GOT3 (cell line): ENCODE data around the gene PTCH1.

Experiments used
- DNase-seq: peaks from one replicate; lab custom pipeline; 2025; ENCODE audit warnings: mixed read lengths; lab: John Stamatoyannopoulos, UW

Gene PTCH1

DNA sequence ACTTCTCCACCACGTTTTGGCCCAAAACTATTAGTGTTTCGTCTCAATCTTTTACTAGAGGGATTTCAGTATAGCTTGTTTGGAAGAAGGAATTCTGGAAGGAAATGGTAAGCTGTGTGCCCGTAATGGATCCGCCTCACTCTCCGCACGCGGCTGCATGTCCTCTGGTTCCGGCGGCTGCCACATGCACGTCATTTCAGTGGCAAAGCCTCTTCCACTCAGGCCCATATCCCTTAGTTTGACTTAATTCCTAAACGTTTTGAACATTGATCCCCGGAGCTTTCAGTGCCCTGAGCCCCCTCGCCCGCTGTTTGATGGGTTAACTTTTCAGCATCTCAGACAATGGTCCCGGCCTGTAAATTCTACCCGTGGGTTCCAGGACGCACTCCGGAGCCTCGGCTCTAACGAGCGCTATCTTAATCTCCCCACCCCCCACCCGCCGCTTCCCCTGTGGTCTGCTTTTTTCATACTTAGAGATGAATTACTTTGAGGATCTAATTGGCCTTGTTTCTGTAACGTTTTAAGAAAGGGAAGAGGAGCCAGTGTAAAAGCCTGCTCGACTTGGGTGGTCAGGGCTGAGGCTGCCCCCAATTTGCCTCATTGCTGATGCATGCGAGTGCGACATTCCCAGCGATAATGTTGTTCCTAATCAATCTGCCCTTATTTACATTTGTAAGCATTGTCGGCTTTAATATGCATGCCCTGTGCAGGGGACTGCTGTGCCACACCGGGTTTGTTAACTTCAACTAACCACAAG is 4.6 kb downstream of the PTCH1 start:
- no peak for DNase-seq

DNA sequence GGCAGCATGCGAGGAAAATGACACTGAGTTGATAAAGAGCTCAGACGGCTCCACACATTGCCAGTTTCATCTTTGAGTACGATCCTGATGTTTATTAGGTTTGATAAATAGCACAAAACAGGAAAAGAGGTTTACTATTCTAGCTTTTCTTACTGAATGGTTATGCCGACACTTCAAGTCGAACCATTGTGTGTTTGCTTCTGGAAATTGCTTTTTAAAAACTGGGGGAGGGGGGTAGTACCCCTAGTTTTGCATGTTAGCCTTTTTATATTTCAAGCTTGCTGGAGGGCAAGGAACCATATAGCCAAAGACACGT is 5.2 kb downstream of the PTCH1 start:
- no peak for DNase-seq

DNA sequence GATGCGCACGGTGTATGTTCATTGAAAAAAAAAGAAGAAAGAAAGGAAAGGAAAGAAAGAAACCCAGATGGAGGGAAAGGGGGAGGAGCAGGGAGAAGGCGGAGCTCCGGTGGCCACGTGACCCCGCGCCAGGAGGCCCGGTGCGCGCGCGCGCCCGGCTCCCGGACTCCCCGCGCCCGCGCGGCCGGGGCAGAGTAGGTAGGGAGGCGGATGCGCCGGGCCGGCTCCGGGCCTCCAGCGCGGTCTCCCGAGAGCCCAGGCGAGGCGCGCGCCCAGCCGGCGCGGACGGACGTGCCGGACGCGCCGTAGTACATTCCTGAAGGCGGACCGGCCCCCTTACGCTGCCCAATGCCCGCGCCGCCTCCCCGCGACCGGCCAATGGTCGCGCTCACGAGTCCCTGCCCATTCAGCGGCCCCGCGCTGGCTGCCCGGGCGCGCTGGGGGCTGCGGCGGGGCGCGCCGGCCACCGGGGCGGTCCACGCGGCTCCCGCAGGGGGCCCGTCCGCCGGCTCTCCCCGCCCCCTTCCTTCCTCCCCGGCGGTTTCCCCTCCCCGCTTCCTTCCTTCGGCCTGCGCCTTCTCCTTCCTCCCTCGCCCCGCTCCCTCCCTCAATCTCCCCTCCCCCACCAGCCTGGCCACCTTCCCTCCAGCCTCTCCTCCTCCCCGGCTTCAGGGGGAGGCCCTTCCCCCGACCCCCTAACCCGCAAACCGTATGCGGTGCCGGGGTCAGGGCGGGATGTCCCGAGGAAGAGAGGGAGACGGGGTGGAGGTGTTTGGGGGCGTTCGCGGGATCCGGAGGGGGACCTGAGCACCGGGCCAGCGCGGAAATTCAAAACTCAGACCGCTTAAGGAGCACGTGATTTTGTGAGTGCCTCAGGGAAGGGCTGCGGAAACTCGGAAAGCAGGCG is 5.8 kb downstream of the PTCH1 start:
- DNase-seq, result peak; percentile 58

DNA sequence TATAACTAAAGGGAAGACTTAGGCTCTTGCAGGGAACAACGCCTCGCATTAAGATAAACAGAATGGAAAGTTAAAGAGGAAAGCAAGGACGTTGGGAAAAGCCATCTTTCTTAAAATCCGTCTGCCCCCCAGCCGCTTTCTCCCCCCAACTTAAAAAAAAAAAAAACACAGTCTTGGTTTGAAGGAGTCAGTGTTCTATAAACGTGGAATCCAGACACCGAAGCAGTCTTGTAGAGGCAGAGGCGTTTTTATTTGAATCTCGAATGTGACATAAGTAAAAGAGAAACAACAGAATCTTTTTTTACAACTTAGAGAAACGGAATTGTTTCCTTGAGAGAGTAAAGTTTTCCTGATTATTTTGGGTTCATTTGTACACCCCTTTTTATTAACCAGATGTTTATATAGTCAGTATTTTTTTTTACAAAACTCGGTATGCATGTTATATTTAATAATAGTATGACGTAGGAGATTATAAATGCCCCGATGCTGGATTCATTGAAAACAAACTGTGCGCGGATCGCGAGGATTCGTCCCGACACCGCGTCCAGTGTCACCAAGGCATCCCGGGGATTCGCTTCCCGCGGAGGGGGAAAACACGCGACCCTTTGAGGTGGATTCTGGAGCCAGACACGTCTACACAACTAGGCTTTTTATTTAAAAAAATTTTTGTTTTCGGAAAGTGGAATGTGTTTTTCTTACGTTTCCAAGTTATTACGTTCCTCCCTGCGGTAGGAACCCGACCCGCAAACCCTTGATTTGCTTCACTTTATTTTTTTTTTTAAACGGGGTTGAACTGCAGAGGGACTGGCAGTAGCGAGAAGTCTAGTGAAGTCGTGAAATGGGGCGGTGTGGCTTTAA is 6.7 kb downstream of the PTCH1 start:
- no peak for DNase-seq

DNA sequence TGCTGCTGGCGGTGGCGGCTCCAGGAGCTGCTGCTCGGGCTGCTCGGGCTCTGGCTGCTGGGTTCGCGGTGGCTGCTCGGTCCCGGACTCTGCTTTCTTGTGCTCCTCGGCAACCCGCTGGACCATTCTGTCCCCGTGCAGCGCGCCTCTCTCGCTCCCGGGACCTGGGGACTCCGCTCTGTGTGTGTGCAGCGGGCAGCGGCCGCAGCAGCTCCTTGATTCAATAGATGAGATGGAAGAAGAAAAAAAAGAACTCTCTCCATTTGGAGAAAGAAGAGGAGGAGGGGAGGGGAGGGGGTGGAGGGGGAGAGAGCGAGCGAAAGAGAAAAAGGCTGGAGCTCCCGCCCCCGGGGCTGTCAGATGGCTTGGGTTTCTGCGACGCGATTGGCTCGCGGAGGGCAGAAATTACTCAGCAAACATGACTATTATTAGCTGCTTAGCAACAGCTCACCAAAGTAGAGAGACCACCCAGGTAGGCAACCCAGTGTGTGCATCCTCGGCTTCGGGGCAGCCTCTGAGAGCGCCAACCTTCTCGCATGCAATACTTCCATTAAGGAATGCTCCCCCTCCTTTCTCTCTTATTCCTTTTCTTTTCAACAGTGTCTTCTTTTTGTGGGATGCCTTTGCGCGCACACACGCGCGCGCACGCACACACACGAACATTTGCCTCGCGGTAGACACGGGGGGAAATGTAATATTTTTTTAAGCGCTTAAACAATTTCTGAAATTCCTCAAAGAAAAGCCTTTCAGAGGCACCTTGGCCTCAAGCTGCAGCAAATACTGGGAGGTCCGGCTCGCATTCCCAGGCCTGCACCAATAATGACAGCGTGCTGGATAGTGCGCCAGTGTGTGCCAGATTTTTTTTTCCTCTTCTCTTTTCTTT is 7.6 kb downstream of the PTCH1 start:
- peak; percentile 31 for DNase-seq

DNA sequence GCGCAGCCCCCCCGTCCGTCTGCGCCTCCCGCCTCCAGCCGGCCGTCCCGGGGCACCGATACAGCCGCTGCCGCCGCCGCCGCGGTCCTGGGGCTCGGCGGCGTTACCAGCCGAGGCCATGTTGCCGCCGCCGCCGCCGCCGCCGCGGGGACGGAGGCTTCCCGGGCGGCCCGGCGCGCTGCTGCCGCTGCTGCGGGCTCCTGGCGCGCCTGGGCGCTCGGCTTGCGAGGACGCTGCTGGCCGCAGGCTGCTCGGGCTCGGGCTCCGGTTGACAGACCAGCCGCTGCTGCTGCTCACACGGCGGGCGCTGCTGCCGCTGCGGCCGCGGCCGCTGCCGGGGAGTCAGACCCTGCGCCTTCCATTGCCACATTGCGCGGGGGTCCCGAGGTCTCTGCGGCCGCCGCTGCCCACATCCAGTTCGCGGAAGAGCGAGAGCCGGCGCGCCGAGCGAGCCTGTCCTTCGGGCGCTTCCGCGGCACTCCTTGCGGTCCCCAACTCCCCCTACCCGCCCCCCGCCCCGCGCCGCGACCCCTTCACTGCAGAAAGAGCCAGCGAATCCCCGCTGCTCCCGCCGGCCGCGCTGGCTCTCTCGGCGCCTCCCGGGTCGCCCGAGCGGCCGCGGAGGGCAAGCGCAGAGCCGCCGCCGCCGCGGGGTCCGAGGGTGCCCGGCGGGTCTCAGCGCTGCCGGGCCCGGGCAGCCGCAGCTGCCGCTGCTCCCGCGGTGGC is 8.4 kb downstream of the PTCH1 start:
- DNase-seq, result no peak

DNA sequence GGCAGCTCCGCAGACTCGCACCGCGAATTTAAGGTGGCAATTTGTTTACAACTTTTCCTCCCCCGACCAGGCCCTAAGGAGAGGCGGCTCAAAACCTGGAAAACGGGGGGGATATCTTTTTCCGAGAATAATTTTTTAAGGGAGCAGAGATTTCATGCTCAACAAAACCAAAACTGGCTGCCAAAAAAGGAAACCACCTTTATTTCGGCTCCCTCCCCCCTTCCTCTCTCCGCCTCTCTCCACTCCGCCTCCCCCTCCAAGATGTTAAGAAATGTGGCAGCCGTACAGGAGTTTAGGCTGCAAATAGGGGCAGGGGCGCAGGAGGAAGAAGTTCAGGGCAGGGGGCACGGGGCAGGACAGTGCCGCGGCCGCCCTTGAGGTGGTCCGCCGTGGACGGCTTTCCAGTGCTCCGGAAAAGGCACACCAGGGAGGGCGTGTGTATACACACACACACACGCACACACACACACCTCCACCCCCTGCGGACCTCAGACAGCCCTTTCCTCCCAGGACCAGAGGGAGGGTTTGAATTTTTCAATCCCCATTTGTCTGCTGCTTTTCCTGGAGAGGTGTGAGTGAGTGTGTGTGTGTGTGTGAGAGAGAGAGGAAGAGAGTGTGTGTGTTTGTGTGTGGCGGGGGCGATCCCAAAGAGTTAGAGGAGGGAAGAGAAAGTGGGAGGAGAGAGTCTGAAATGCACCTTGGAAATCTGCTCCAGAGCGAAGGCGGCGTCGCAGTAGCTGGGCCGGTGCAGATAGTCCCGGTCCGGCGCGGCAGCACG is 9.1 kb downstream of the PTCH1 start:
- DNase-seq, result no peak

DNA sequence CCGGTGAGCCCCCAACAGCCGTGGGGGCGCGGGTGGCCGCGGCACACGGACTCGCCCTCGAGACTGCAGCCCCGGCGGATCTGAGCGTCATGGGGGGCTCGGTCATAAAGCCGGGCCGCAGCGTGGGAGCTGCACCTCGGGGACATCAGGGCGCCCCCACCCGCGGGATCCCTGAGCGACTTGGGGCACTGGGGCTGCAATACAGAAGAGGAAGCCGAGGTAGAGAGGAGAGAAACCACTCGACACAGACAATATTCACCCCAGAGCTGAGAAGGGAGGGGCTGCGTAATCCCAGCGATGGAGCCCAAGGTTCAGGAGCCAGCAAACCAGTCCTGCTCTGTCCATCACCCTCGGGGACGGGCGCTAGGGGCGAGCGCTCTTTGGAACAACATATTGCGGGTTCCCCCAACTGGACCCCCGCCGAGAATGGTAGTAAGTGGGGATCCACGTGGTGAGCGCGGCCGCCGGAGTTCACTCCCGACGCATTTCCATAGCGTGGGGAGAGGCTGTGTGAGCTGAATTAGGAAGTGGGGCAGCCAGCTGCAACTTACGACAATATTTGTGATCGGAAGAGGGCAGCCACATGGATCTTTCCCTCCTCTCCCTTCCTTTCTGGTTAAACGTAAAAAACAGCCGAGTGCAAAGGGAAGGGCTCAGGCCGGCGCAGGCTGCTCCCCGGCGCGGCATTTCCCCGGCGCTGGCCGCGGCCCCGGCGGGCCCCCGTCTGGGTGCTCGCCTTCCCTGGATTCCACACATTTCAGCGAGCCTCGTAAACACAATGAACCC is 9.9 kb downstream of the PTCH1 start:
- no peak for DNase-seq

DNA sequence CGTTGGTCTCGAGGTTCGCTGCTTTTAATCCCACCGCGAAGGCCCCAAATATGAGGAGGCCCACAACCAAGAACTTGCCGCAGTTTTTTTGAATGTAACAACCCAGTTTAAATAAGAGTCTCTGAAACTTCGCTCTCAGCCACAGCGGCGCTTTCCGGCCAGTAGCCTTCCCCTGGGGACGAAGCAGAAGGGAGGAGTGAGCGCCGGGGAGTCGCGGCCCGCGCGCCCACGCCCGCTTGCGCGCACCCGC is 10.4 kb downstream of the PTCH1 start:
- no peak for DNase-seq

DNA sequence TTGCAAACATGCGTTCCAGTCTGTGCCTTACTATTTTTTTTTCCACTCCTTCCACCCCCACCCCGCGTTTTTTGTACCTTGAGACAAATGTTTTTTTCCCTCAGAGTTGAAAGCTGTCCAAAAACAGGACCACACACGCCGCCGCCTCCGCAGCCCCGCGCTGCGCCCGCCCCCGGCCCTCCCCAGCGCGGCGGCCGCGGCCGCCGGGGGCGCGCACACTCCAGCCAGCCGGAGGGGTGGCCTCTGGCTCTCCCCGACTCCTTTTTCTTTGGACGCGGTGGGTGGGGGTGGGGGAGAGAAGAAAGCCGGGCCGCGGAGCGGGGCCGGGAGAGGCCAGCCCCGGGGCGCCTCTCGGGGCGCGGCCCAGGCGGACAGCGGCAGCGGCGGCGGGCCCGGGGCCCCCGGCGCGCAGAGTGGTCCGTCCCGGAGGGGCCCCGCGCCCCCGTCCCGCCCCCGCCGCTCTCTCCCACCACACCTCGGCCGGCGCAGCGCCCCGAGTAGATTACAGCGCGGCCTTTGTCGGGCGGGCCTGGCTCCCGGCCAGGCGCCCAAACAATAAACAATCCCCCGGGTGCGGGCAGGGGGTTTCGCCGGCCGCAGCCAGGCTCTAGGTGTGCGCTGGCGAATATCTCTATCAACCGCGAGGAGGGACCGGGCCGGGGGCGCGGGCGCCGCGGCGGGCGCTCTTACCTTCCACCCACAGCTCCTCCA is 10.9 kb downstream of the PTCH1 start:
- no peak for DNase-seq

DNA sequence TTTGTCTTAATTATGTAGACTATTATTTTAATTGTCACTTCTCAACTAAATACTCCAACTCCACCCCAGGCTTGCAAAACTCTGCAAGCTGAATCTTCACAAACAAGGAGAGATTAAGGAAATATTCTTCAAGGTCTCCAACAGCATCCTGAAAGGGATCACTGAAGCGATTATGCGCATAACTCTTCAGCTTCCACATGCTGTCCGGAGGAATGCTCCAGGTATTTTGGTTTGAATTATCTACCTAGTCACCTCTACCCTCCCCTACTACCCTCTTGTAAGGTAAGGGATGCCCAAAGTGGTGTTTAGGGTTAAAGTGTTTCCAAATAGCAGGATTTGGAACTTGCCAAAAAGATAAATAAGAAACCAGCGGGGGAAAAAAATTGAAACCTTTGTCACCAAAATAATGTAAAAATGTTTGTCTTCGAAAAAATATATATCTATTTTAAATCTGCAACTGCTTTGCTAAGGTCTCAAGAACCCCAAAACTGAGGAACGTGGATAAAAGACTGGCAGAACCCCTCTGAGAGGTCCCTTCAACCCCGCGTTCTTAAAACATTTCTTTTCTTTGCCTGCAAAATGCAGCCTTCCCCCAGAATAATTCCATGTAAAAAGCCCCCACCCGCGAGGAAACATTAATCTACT is 11.6 kb downstream of the PTCH1 start:
- DNase-seq, result no peak

DNA sequence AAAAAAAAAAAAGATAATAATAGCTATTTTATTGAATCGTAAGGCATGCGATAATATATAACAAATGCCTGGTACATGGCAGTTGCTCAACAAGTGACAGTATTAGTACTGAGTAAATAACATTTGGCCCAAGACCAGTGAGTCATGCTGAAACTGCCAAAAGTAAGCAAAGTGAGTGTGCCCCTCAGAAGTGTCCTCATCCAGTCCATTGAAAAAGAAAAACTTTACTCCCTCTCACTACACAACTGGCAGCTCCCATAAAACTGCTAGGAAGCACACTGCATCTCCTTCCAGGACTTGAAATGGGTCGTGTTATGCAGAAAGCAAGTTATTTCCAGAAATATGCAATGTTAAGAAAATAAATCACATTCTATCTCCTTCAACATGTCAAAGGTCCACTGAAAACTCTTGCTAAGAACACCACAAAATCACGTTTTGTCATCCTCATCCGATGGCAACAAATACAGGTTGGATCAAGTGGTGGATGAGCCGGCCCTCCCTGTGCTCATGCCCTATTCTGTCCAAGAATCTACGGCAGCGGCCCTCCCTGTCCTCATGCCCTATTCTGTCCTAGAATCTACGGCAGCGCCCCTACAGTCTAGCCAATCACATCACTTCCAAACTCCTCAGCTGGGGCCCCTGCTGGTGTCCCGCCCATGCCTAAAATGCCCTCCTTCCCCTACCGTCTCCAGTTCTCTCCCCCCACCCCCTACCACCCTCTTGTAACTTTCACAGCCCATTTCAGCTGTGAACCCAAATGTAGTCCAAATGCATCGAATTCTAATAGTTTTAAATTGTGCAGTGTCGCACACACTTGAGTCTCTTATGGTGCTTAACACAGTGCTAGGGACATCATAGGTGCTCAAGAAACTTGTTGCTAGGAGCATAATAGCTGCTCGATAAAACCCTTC is 12.5 kb downstream of the PTCH1 start:
- no peak for DNase-seq

DNA sequence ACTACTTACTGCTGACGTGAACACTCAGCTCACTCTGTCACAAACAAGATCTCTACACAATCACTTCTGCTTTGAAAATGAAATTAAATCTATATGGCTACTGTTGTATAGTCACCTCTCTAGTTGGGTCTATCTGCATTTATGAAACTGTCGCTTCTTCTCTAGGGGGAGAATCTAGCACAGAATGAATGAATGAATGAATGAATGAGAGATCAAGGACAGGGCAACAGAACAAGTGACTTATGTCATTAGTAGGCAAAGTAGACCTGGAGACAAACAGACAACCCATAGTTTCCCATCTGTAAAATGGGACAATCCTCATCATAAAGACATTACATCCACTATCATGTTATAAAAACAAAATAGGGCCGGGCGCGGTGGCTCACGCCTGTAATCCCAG is 13.4 kb downstream of the PTCH1 start:
- no peak for DNase-seq

DNA sequence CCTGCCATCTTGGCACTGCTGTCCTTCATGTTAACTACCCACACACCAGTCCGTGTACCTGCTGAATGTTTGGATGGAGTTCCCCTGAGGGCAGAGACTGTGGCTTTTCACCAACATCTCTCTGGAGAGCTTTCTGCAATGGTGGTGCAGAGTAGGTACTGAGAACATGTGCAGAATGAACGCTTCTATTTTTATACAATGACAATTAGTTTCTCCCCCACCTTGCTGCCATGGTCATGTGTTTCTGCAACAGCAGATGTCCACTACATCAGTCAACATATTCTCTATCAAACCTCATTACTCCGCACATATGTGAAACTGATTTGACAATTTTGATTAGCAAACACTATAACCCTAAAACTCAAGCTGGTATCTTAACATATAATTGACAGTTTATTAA is 14.5 kb downstream of the PTCH1 start:
- DNase-seq, result no peak

DNA sequence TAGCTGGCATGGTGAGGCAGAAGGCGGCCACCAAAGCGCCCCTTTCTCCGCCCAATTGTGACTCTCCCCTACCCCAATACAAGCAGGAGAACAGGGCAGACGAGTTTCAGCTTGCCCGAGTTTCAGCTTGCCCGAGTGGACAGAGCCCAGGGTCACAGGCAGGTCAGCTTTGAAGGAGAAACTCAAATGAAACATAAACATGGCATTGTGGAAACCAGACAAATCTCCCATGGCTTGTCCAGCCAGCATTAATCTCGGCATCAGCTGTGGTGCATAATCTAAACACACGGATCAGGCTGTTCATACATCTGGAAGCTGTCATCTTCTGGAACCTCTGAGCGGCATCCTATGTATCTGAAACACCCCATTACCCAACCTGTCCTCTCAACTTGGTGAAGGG is 16.9 kb downstream of the PTCH1 start:
- no peak for DNase-seq

DNA sequence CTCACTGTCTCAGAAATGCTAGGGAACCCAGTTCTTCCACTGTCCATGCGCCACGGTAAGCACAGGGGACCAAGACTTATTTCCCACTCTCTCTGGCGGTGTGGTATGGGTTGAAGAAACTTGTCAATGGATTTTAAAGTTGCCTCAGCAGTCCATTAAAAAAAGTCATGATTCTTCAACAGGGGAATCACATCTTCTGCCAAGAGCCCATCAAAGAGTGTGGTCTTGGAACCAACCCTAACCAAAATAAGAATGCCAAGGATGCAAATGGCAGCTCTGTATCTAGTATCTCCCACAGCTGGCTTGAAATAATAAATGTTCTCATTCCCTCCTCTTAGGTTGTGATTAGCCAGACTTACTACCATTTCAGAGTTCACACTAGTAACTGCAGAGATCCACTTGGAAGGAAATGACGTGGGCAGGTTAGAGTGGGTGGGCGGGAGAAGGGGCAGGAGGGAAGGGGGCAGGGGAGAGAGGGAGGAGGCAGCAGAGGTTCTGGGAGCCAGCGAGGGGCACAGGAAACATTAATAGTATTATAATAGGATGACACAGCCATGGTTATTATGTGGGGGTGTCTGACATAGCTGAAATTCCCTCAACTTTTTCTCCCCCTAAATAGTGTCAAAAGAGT is 17.6 kb downstream of the PTCH1 start:
- DNase-seq, result no peak

DNA sequence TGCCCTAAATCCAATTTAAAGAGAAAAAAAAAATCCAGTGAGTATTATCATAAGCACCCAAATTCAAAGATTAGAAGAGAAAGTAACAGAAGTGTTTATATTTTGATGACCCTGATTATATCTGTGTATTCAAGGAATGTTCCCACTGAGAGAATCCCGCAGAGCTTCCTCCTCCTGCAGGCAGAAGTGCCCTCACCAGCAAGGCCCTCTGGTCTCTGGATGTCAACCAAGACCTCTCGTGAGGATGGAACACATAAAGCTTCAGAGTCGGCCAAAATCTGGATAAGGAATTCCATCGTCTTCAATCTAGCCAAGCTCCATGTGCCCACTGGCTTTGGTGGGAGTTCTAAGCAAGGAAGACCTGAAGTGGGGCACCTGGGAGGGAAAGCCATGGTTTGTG is 18.1 kb downstream of the PTCH1 start:
- DNase-seq, result no peak
